Activated CD8-positive, alpha-beta T cell treated with anti-CD3 and anti-CD28 coated beads, Interleukin-2, amount 10 ng/mL, durations not matched to agents 7 days and 5 days (primary cell): ENCODE results near the gene NSUN6. TPM values are rescaled to one million over a fixed set of nuclear protein-coding genes. Genes with fewer than 3 reads are reported as not detected.
A peak's percentile ranks its signal among the peaks of the same experiment; 100 is the strongest.
"Not testable (repeated sequence)": the region's sequence is repeated elsewhere in the genome, so short reads cannot be mapped to it uniquely, and the experiment has no call there.

Experiments
- ATAC-seq: fragments of 150-1000 bp; cut with Tn5 transposase; one replicate; pipeline ENCODE4 v1.10.0; 2021; ENCODE audit warnings: moderate library complexity
- CTCF ChIA-PET: fragments of 350-600 bp; sonication (Branson Sonifier 250); formaldehyde crosslinking; loops from one replicate; lab custom pipeline; 2021; ENCODE audit warnings: antibody characterized with exemption; lab: Charles Lee
- POLR2A ChIA-PET: fragments of 350-600 bp; sonication (Branson Sonifier 250); formaldehyde crosslinking; loops from one replicate; lab custom pipeline; 2021; ENCODE audit warnings: antibody characterized with exemption; lab: Charles Lee
- DNase-seq: peaks from one replicate; pipeline ENCODE4 v3.0.0-alpha.2; 2020
- H3K27ac Mint-ChIP-seq: one replicate; pipeline ENCODE4 v1.8.0; 2021; ENCODE audit warnings: mild to moderate bottlenecking, mixed read lengths
- H3K27me3 Mint-ChIP-seq: one replicate; pipeline ENCODE4 v1.8.0; 2021; ENCODE audit warnings: low read depth, mixed read lengths
- H3K36me3 Mint-ChIP-seq: one replicate; pipeline ENCODE4 v1.8.0; 2021; ENCODE audit warnings: low read depth, mixed read lengths
- H3K4me1 Mint-ChIP-seq: one replicate; pipeline ENCODE4 v1.8.0; 2021; ENCODE audit warnings: low read depth, mixed read lengths
- H3K4me3 Mint-ChIP-seq: one replicate; pipeline ENCODE4 v1.8.0; 2021; ENCODE audit warnings: mild to moderate bottlenecking, mixed read lengths
- H3K9me3 Mint-ChIP-seq: one replicate; pipeline ENCODE4 v1.8.0; 2022; ENCODE audit warnings: mixed read lengths; ENCODE audit not compliant: insufficient read depth
- total RNA-seq, 2 experiments: library from RNA; stranded (reverse); gene quantifications; one replicate each; pipeline ENCODE4 v1.2.3, GENCODE V29; 2021

Gene NSUN6
- total RNA-seq, 2 experiments from 2014 or later, result 21.2 to 24.6 TPM

GRCh38 chr10:18658271-18659124 lies 7.1 kb upstream of the NSUN6 start:
- H3K36me3 Mint-ChIP-seq, result peaks cover 25% of the 10 kb centered on the region
- ChIA-PET CTCF (no interaction called here), POLR2A (interaction anchor here (0.6 to 4.3 kb wide), 3 partner anchors 9 to 31 kb away, joined by 3 to 56 read pairs (median 5); partner anchors contain the start of gene NSUN6)
- H3K4me3 Mint-ChIP-seq, result peak overlapping the region; percentile 99
- no peaks in the 10 kb centered on the region for H3K27me3 Mint-ChIP-seq
- ATAC-seq (peak; percentile 48), DNase-seq (no peak)
- peak overlapping the region; percentile 100 for H3K27ac Mint-ChIP-seq
- peaks cover 36% of the 10 kb centered on the region for H3K4me1 Mint-ChIP-seq
- H3K9me3 Mint-ChIP-seq, result no peaks in the 10 kb centered on the region

GRCh38 chr10:18656724-18657123 lies 5.3 kb upstream of the NSUN6 start:
- peaks cover 35% of the 10 kb centered on the region for H3K36me3 Mint-ChIP-seq
- ChIA-PET CTCF (no interaction called here), POLR2A (no interaction called here)
- peaks cover 38% of the 10 kb centered on the region for H3K4me1 Mint-ChIP-seq
- DNase-seq (no peak), ATAC-seq (no peak)
- no peak overlapping the region for H3K4me3 Mint-ChIP-seq
- H3K27ac Mint-ChIP-seq, result no peak overlapping the region
- H3K27me3 Mint-ChIP-seq, result no peaks in the 10 kb centered on the region
- no peaks in the 10 kb centered on the region for H3K9me3 Mint-ChIP-seq

- CTCF ChIA-PET, result no interaction called here
- no peak for ATAC-seq
- peaks cover 34% of the 10 kb centered on the region for H3K36me3 Mint-ChIP-seq
- no peaks in the 10 kb centered on the region for H3K27me3 Mint-ChIP-seq
- no peak overlapping the region for H3K4me3 Mint-ChIP-seq
- POLR2A ChIA-PET, result no interaction called here
- H3K9me3 Mint-ChIP-seq, result no peaks in the 10 kb centered on the region
- H3K27ac Mint-ChIP-seq, result no peak overlapping the region
- H3K4me1 Mint-ChIP-seq, result peaks cover 43% of the 10 kb centered on the region
- DNase-seq, result no peak
Measured at GRCh38 chr10:18653112-18653511, 1.7 kb upstream of the NSUN6 start.

- POLR2A ChIA-PET, result interaction anchor here (4.3 kb wide), 1 partner anchor 10 kb away, joined by 56 read pairs; the partner anchor contains the start of gene ARL5B
- Mint-ChIP-seq H3K9me3 (no peaks in the 10 kb centered on the region), H3K36me3 (peaks cover 40% of the 10 kb centered on the region), H3K27me3 (no peaks in the 10 kb centered on the region), H3K4me1 (peaks cover 41% of the 10 kb centered on the region), H3K27ac (peak overlapping the region; percentile 96), H3K4me3 (peak overlapping the region; percentile 90)
- DNase-seq, result no peak
- CTCF ChIA-PET, result no interaction called here
- no peak for ATAC-seq
Measured at GRCh38 chr10:18650404-18650997, 886 bp downstream of the NSUN6 start.

GRCh38 chr10:18649364-18649959 lies 1.9 kb downstream of the NSUN6 start:
- Mint-ChIP-seq H3K27me3 (no peaks in the 10 kb centered on the region), H3K27ac (peak overlapping the region; percentile 96), H3K4me3 (peak overlapping the region; percentile 90), H3K4me1 (peaks cover 41% of the 10 kb centered on the region), H3K36me3 (peaks cover 40% of the 10 kb centered on the region), H3K9me3 (no peaks in the 10 kb centered on the region)
- DNase-seq, result no peak
- ChIA-PET POLR2A (interaction anchor here (4.3 kb wide), 1 partner anchor 11 kb away, joined by 56 read pairs; the partner anchor contains the start of gene ARL5B), CTCF (no interaction called here)
- ATAC-seq, result no peak

DNA sequence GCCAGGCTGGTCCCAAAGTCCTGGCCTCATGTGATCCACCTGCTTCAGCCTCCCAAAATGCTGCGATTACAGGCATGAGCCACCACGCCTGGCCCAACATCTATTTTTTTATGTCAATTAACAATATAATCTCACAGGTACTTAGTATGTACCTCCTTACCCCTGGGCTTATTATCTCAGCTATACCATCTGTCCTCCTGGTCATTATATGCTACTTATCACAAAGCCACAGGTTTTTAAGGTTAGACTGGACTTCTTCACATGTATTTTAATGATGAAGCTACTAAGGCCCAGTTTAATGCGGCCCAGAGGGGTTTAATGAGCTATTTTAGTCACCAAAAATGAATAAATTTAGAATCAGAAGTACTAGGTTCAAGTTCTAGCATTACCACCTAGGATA lies 3.4 kb downstream of the NSUN6 start:
- Mint-ChIP-seq H3K27ac (no peak overlapping the region), H3K4me1 (peaks cover 45% of the 10 kb centered on the region), H3K36me3 (peaks cover 39% of the 10 kb centered on the region), H3K4me3 (no peak overlapping the region), H3K9me3 (no peaks in the 10 kb centered on the region), H3K27me3 (no peaks in the 10 kb centered on the region)
- POLR2A ChIA-PET, result interaction anchor here (4.3 kb wide), 1 partner anchor 13 kb away, joined by 56 read pairs; the partner anchor contains the start of gene ARL5B
- CTCF ChIA-PET, result no interaction called here
- DNase-seq (no peak), ATAC-seq (no peak)

GRCh38 chr10:18647151-18647550 lies 4.2 kb downstream of the NSUN6 start:
- Mint-ChIP-seq H3K36me3 (peaks cover 33% of the 10 kb centered on the region), H3K27ac (no peak overlapping the region), H3K4me1 (peaks cover 38% of the 10 kb centered on the region), H3K27me3 (no peaks in the 10 kb centered on the region), H3K4me3 (no peak overlapping the region), H3K9me3 (no peaks in the 10 kb centered on the region)
- CTCF ChIA-PET, result no interaction called here
- POLR2A ChIA-PET, result no interaction called here
- DNase-seq, result no peak
- ATAC-seq, result no peak

GRCh38 chr10:18639719-18640118 lies 11.7 kb downstream of the NSUN6 start:
- H3K4me1 Mint-ChIP-seq, H3K27me3 Mint-ChIP-seq, ATAC-seq, DNase-seq, H3K9me3 Mint-ChIP-seq, H3K27ac Mint-ChIP-seq, POLR2A ChIA-PET, CTCF ChIA-PET, H3K4me3 Mint-ChIP-seq: not testable (repeated sequence)
- H3K36me3 Mint-ChIP-seq, result peaks cover 22% of the 10 kb centered on the region

- H3K27me3 Mint-ChIP-seq, CTCF ChIA-PET, H3K27ac Mint-ChIP-seq, H3K9me3 Mint-ChIP-seq, DNase-seq, ATAC-seq, H3K4me1 Mint-ChIP-seq, H3K4me3 Mint-ChIP-seq: not testable (repeated sequence)
- POLR2A ChIA-PET, result interaction anchor here (1.1 kb wide), 1 partner anchor 22 kb away, joined by 3 read pairs; the partner anchor contains the start of gene ARL5B
- peaks cover 25% of the 10 kb centered on the region for H3K36me3 Mint-ChIP-seq
Measured at GRCh38 chr10:18637400-18637799, 14.0 kb downstream of the NSUN6 start.

DNA sequence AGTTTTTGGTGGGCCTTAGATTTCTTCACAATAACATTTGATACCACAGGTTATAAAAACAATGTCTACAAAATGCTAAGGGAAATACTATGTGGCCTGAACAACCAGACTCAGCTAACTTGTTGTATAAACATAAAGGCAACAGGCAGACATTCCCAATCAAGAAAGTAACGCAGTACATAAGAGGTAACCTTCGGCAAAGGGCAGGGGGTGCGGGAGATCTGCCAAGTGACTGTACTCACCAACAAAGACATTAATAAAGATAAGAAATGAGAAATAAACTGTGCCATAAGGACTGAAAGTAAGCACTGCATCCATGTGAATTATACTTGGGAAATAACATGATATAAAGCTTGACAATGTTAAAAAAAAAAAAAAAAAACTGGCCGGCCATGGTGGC lies 15.4 kb downstream of the NSUN6 start:
- Mint-ChIP-seq H3K27ac (peak overlapping the region; percentile 25), H3K36me3 (peaks cover 25% of the 10 kb centered on the region), H3K4me1 (no peaks in the 10 kb centered on the region), H3K4me3 (no peak overlapping the region), H3K27me3 (no peaks in the 10 kb centered on the region), H3K9me3 (no peaks in the 10 kb centered on the region)
- POLR2A ChIA-PET, result no interaction called here
- CTCF ChIA-PET, result no interaction called here
- no peak for ATAC-seq
- no peak for DNase-seq

- H3K4me1 Mint-ChIP-seq, POLR2A ChIA-PET, ATAC-seq, H3K4me3 Mint-ChIP-seq, CTCF ChIA-PET, H3K27ac Mint-ChIP-seq, DNase-seq, H3K9me3 Mint-ChIP-seq, H3K27me3 Mint-ChIP-seq: not testable (repeated sequence)
- H3K36me3 Mint-ChIP-seq, result peaks cover 23% of the 10 kb centered on the region
Measured at GRCh38 chr10:18632500-18632899, 18.9 kb downstream of the NSUN6 start.
